ENCODE measurements around the gene PIP5K1B. TPM values are rescaled to one million over a fixed set of nuclear protein-coding genes. Genes with fewer than 3 reads are reported as not detected.

PIP5K1B gene
- total RNA-seq, 1 experiment from 2014 or later, result not detected

DNA sequence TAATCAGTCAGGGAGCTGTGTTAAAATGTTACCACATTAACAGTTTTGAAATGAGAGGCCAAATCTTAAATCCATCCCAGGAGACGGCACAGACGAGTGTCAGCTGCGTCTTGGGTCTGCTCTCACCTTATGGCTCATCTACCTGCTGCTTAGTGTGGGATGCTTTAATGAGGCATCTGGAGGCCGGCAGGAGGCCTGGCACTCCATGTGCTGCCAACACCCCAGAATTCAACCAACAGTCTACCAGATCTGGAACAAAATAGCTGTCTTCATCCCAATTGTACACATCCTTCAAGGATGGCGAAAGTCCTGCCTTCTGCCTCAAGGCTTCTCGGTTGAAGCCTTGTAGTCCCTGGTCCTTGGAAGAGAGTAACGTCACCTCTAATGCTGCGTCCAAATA lies 296.9 kb downstream of the PIP5K1B start:
- no TSS peak for BruUV-seq (replicated peaks)
- ATAC-seq (no peak), DNase-seq (no peak)
- Histone ChIP-seq H3K4me2 (ENCODE audit: low read length) (no peak overlapping the region), H3K4me3 (ENCODE audit: low read length) (no peak overlapping the region), H3K36me3 (ENCODE audit: low read depth, low read length) (no peaks in the 10 kb centered on the region), H3K4me1 (ENCODE audit: insufficient read depth, low read length) (no peaks in the 10 kb centered on the region), H3K9ac (ENCODE audit: low read length) (no peak overlapping the region), H3K9me3 (ENCODE audit: low read length) (no peaks in the 10 kb centered on the region), H3K79me2 (ENCODE audit: low read length) (no peaks in the 10 kb centered on the region), H4K20me1 (ENCODE audit: low read length) (no peaks in the 10 kb centered on the region), H3K9me2 (replicated peaks; ENCODE audit: low read length) (no peaks in the 10 kb centered on the region), H3F3A (ENCODE audit: low read length, unreplicated experiment) (no peaks in the 10 kb centered on the region), H2AFZ (ENCODE audit: low read length) (no peak overlapping the region), H3K27me3 (ENCODE audit: low read length) (peaks cover 21% of the 10 kb centered on the region), H3K27ac (ENCODE audit: low read length) (no peak overlapping the region)
- POLR2A ChIA-PET (ENCODE audit: unreplicated experiment), result no interaction called here
- intact Hi-C loops (cut with micrococcal nuclease), result no loop called here
- CTCF ChIA-PET, result no interaction called here
- TF ChIP-seq, protein P1, sequence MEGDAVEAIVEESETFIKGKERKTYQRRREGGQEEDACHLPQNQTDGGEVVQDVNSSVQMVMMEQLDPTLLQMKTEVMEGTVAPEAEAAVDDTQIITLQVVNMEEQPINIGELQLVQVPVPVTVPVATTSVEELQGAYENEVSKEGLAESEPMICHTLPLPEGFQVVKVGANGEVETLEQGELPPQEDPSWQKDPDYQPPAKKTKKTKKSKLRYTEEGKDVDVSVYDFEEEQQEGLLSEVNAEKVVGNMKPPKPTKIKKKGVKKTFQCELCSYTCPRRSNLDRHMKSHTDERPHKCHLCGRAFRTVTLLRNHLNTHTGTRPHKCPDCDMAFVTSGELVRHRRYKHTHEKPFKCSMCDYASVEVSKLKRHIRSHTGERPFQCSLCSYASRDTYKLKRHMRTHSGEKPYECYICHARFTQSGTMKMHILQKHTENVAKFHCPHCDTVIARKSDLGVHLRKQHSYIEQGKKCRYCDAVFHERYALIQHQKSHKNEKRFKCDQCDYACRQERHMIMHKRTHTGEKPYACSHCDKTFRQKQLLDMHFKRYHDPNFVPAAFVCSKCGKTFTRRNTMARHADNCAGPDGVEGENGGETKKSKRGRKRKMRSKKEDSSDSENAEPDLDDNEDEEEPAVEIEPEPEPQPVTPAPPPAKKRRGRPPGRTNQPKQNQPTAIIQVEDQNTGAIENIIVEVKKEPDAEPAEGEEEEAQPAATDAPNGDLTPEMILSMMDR (conservative IDR thresholded peaks at IDR 0.05; ENCODE audit: low read depth, low read length), result no peak
- no peak for TF ChIP-seq EZH2 (IDR thresholded peaks at IDR 0.05; ENCODE audit: low read length, unreplicated experiment)
- TF ChIP-seq EZH2phosphoT487 (IDR thresholded peaks at IDR 0.05; ENCODE audit: borderline replicate concordance, low read length), result no peak

DNA sequence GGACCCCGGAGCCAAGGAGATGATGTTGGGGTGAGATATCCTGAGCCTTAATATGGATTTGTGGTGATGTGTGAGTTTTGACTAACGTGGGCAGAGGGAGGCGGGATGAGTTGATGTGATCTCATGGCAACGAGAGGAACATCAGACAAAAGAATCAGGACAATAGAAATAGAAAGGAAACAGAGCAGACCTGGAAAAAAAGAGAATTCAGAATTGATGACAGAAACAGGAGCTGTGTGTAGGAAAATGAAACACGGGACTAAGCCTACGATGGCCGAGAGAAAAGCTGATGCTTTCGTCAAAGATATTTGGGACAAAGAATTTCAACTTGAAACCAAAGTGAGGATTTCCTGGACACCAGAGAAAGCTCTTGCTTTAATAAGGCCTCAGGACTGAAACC lies 298.0 kb downstream of the PIP5K1B start:
- CTCF ChIA-PET, result interaction anchor here (0.6 kb wide), 1 partner anchor 118 kb away, joined by 6 read pairs; no protein-coding TSS in a partner anchor
- DNase-seq (no peak), ATAC-seq (no peak)
- no peaks in the 10 kb centered on the region for H3K36me3 ChIP-seq (ENCODE audit: low read depth, low read length)
- H3K9me2 ChIP-seq (replicated peaks; ENCODE audit: low read length), result no peaks in the 10 kb centered on the region
- H2AFZ ChIP-seq (ENCODE audit: low read length), result no peak overlapping the region
- H3K4me2 ChIP-seq (ENCODE audit: low read length), result no peak overlapping the region
- H3K4me3 ChIP-seq (ENCODE audit: low read length), result no peak overlapping the region
- H4K20me1 ChIP-seq (ENCODE audit: low read length), result no peaks in the 10 kb centered on the region
- TF ChIP-seq EZH2phosphoT487 (IDR thresholded peaks at IDR 0.05; ENCODE audit: borderline replicate concordance, low read length) (no peak), EZH2 (IDR thresholded peaks at IDR 0.05; ENCODE audit: low read length, unreplicated experiment) (no peak)
- TF ChIP-seq, protein P1 (conservative IDR thresholded peaks at IDR 0.05; ENCODE audit: low read depth, low read length), result no peak
- no peaks in the 10 kb centered on the region for H3F3A ChIP-seq (ENCODE audit: low read length, unreplicated experiment)
- no peaks in the 10 kb centered on the region for H3K9me3 ChIP-seq (ENCODE audit: low read length)
- no peak overlapping the region for H3K9ac ChIP-seq (ENCODE audit: low read length)
- no peaks in the 10 kb centered on the region for H3K79me2 ChIP-seq (ENCODE audit: low read length)
- no peaks in the 10 kb centered on the region for H3K4me1 ChIP-seq (ENCODE audit: insufficient read depth, low read length)
- POLR2A ChIA-PET (ENCODE audit: unreplicated experiment), result no interaction called here
- intact Hi-C loops (cut with micrococcal nuclease), result no loop called here
- H3K27ac ChIP-seq (ENCODE audit: low read length), result no peak overlapping the region
- BruUV-seq (replicated peaks), result no TSS peak
- peaks cover 16% of the 10 kb centered on the region for H3K27me3 ChIP-seq (ENCODE audit: low read length)

DNA sequence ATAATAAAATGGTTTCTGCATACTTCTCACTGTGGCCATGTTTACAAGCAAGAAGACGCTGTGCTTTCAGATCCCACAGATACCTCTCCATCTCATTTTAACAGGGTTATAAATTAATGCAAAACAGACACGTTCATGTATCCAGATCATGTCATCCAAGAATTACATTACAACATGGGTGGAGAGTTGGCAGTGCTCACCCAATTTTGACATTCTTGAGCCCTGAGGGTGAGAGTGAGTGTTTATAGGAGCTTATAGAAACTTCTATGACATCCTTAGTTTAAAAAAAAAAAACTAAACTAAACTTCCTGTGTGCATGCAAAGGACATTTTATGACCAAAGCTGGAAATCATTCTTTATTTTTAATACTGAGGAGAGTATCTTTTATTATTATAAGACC lies 299.8 kb downstream of the PIP5K1B start:
- ATAC-seq, result peak; percentile 15; the same call in 1 of the 2 replicates
- no peaks in the 10 kb centered on the region for H3K4me1 ChIP-seq (ENCODE audit: insufficient read depth, low read length)
- no peak overlapping the region for H3K9ac ChIP-seq (ENCODE audit: low read length)
- H3K9me2 ChIP-seq (replicated peaks; ENCODE audit: low read length), result no peaks in the 10 kb centered on the region
- H3K27me3 ChIP-seq (ENCODE audit: low read length), result peaks cover 28% of the 10 kb centered on the region
- no peaks in the 10 kb centered on the region for H3K79me2 ChIP-seq (ENCODE audit: low read length)
- CTCF ChIA-PET, result no interaction called here
- intact Hi-C loops (cut with micrococcal nuclease), result no loop called here
- DNase-seq, result peak; percentile 9
- H3K4me3 ChIP-seq (ENCODE audit: low read length), result no peak overlapping the region
- no peaks in the 10 kb centered on the region for H3K36me3 ChIP-seq (ENCODE audit: low read depth, low read length)
- H3K9me3 ChIP-seq (ENCODE audit: low read length), result no peaks in the 10 kb centered on the region
- TF ChIP-seq EZH2 (IDR thresholded peaks at IDR 0.05; ENCODE audit: low read length, unreplicated experiment) (no peak), EZH2phosphoT487 (IDR thresholded peaks at IDR 0.05; ENCODE audit: borderline replicate concordance, low read length) (no peak)
- TF ChIP-seq, protein P1 (conservative IDR thresholded peaks at IDR 0.05; ENCODE audit: low read depth, low read length), result no peak
- BruUV-seq (replicated peaks), result no TSS peak
- no peak overlapping the region for H3K27ac ChIP-seq (ENCODE audit: low read length)
- POLR2A ChIA-PET (ENCODE audit: unreplicated experiment), result no interaction called here
- no peaks in the 10 kb centered on the region for H4K20me1 ChIP-seq (ENCODE audit: low read length)
- no peaks in the 10 kb centered on the region for H3F3A ChIP-seq (ENCODE audit: low read length, unreplicated experiment)
- no peak overlapping the region for H3K4me2 ChIP-seq (ENCODE audit: low read length)
- H2AFZ ChIP-seq (ENCODE audit: low read length), result no peak overlapping the region

All from PC-3 (cell line).